Stimulated activated CD4-positive, alpha-beta T cell treated with anti-CD3 and anti-CD28 coated beads, TNF-alpha, amount 100 ng/mL, for 48 hours (primary cell): Measurements from ENCODE around the gene KIFC1.

ENCODE experiments used
- DNase-seq, 3 donors: peaks; one replicate each; pipeline ENCODE4 v3.0.0-alpha.2; 2020; ENCODE audit warnings: low read depth in 3 of 3

The KIFC1 gene

GRCh38 chr6:33411632-33412005, 20.0 kb downstream of the KIFC1 start:
- DNase-seq, result no peak

GRCh38 chr6:33412140-33413009, 20.8 kb downstream of the KIFC1 start:
- DNase-seq, result no peak

GRCh38 chr6:33413241-33414120, 21.9 kb downstream of the KIFC1 start:
- no peak for DNase-seq

- no peak for DNase-seq
These were observed 23.1 kb downstream of the KIFC1 start for GRCh38 chr6:33414592-33415271.

- DNase-seq, result no peak
These were observed 24.2 kb downstream of the KIFC1 start for GRCh38 chr6:33415831-33416230.

- no peak for DNase-seq
These were observed 24.9 kb downstream of the KIFC1 start for GRCh38 chr6:33416386-33417127.

GRCh38 chr6:33417128-33417902, 25.7 kb downstream of the KIFC1 start:
- no peak for DNase-seq

- DNase-seq, result peak; percentile 95 to 99 (median 96)
These were observed 26.5 kb downstream of the KIFC1 start, which contains the start of gene CUTA for GRCh38 chr6:33417903-33418689. TSS of gene CUTA (minus strand) at chr6:33418107. CDS start at chr6:33418000, 107 bp downstream.

- DNase-seq, result peak in 1 of 3 donors; percentile 43
These were observed 27.2 kb downstream of the KIFC1 start for GRCh38 chr6:33418690-33419291.

- no peak for DNase-seq
These were observed 28.2 kb downstream of the KIFC1 start, which contains the start of gene SYNGAP1 for GRCh38 chr6:33419580-33420490. TSS of gene SYNGAP1 (plus strand) at chr6:33420065. CDS start at chr6:33420265, 200 bp downstream.

- no peak for DNase-seq
These were observed 29.1 kb downstream of the KIFC1 start for GRCh38 chr6:33420491-33421343.

GRCh38 chr6:33421344-33421643, 29.7 kb downstream of the KIFC1 start:
- no peak for DNase-seq

- no peak for DNase-seq
These were observed 32.2 kb downstream of the KIFC1 start for GRCh38 chr6:33423777-33424176.

GRCh38 chr6:33424855-33425667, 33.4 kb downstream of the KIFC1 start:
- DNase-seq, result no peak

GRCh38 chr6:33425668-33426577, 34.3 kb downstream of the KIFC1 start:
- peak; percentile 71 to 84 (median 72) for DNase-seq
